Subcutaneous adipose tissue (tissue), 4 donors: Measurements from ENCODE around the gene STXBP1. TPM values are rescaled to one million over a fixed set of nuclear protein-coding genes. Genes with fewer than 3 reads are reported as not detected.

Source experiments
- total RNA-seq, 4 donors: library from RNA; depleted of rRNA; stranded (reverse); fragments of >200 nt; gene quantifications; one replicate each; pipeline ENCODE4 v1.1.0, GENCODE V29; 2016
- TF ChIP-seq, protein P1 (sequence below): fragments of 450-650 bp; IDR thresholded peaks from one replicate; pipeline ENCODE4 v1.5.1; 2016; ENCODE audit warnings: low read depth, mild to moderate bottlenecking, control low read depth, antibody characterized with exemption, moderate library complexity

The STXBP1 gene
- total RNA-seq, 4 donors from 2014 or later = 23.2 to 116 (median 69.3) TPM

GRCh38 chr9:127580366-127580765, 31.7 kb upstream of the STXBP1 start:
- TF ChIP-seq, protein P1, sequence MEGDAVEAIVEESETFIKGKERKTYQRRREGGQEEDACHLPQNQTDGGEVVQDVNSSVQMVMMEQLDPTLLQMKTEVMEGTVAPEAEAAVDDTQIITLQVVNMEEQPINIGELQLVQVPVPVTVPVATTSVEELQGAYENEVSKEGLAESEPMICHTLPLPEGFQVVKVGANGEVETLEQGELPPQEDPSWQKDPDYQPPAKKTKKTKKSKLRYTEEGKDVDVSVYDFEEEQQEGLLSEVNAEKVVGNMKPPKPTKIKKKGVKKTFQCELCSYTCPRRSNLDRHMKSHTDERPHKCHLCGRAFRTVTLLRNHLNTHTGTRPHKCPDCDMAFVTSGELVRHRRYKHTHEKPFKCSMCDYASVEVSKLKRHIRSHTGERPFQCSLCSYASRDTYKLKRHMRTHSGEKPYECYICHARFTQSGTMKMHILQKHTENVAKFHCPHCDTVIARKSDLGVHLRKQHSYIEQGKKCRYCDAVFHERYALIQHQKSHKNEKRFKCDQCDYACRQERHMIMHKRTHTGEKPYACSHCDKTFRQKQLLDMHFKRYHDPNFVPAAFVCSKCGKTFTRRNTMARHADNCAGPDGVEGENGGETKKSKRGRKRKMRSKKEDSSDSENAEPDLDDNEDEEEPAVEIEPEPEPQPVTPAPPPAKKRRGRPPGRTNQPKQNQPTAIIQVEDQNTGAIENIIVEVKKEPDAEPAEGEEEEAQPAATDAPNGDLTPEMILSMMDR = no peak

GRCh38 chr9:127580879-127581475, 31.1 kb upstream of the STXBP1 start:
- TF ChIP-seq, protein P1 = no peak

GRCh38 chr9:127585161-127585819, 26.8 kb upstream of the STXBP1 start:
- TF ChIP-seq, protein P1 = no peak

GRCh38 chr9:127586096-127586495, 26.0 kb upstream of the STXBP1 start:
- TF ChIP-seq, protein P1 = no peak

DNA sequence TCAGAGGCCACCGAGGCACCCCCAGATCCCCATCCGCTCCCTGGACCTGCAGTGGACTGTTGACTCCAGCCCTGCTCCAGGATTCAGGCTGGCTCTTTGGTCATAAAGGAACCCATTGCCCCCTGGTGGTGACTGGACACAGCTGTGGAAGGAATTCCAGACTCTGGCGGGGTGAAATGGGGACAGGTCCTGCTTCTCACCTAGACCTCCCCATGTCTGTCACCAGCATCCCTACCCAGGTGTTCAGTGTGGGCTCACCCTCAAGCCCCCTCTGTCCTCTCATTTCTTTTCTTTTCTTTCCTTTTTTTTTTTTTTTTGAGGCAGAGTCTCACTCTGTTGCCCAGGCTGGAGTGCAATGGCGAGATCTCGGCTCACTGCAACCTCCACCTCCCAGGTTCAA, 25.5 kb upstream of the STXBP1 start:
- TF ChIP-seq, protein P1 = no peak

DNA sequence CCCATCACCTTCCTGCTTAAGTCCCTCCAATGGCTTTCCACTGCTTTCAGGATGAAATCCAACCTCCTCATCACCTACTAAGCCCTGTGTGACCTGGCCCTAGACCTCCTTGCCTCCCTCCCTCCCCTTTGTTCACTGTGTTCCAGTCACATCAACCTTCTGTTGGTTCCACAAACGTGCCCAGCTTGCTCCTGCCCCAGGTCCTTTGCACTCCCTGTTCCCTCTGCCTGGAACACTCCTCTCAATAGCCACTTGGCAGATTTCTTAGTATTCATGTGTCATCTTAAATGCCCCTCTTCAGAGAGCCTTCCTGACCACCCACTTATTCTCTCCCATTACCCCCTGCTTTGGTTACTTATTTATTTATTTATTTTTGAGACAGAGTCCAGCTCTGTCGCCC, 24.1 kb upstream of the STXBP1 start:
- TF ChIP-seq, protein P1 = no peak

- TF ChIP-seq, protein P1 = no peak
Measured at GRCh38 chr9:127588740-127589506, 23.2 kb upstream of the STXBP1 start.
